ENCODE measurements around the gene MFAP3L. TPM values are rescaled to one million over a fixed set of nuclear protein-coding genes. Genes with fewer than 3 reads are reported as not detected.

Gene MFAP3L
- polyA plus RNA-seq, 1 experiment, result 9.4 TPM

DNA sequence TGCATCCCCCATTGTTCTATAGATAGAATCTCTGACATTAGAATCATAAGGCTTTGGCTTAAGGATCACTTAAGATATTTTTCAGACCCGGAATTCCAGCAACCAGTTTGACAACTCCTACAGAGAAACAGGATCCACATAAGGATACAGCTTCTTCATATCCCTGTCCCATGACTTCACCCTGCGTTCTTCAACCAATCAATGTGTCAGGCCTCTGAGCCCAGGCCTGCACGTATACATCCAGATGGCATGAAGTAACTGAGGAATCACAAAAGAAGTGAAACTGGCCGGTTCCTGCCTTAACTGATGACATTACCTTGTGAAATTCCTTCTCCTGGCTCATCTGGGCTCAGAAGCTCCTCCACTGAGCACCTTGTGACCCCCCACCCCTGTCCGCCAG, 85.1 kb downstream of the MFAP3L start:
- TF ChIP-seq, protein P1, sequence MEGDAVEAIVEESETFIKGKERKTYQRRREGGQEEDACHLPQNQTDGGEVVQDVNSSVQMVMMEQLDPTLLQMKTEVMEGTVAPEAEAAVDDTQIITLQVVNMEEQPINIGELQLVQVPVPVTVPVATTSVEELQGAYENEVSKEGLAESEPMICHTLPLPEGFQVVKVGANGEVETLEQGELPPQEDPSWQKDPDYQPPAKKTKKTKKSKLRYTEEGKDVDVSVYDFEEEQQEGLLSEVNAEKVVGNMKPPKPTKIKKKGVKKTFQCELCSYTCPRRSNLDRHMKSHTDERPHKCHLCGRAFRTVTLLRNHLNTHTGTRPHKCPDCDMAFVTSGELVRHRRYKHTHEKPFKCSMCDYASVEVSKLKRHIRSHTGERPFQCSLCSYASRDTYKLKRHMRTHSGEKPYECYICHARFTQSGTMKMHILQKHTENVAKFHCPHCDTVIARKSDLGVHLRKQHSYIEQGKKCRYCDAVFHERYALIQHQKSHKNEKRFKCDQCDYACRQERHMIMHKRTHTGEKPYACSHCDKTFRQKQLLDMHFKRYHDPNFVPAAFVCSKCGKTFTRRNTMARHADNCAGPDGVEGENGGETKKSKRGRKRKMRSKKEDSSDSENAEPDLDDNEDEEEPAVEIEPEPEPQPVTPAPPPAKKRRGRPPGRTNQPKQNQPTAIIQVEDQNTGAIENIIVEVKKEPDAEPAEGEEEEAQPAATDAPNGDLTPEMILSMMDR (IDR thresholded peaks at IDR 0.05; ENCODE audit: insufficient read depth, low read depth, low read length), result no peak
- H3K36me3 ChIP-seq (ENCODE audit: control insufficient read depth, insufficient read depth, low read length), result no peaks in the 10 kb centered on the region
- CTCF ChIA-PET, result no interaction called here
- POLR2A ChIA-PET, result no interaction called here
- H3K27me3 ChIP-seq (ENCODE audit: control insufficient read depth, insufficient read depth, low read length), result no peaks in the 10 kb centered on the region
- no peak overlapping the region for H3K4me3 ChIP-seq (ENCODE audit: low read depth, low read length)
- DNase-seq (ENCODE audit: low read depth), result no peak

DNA sequence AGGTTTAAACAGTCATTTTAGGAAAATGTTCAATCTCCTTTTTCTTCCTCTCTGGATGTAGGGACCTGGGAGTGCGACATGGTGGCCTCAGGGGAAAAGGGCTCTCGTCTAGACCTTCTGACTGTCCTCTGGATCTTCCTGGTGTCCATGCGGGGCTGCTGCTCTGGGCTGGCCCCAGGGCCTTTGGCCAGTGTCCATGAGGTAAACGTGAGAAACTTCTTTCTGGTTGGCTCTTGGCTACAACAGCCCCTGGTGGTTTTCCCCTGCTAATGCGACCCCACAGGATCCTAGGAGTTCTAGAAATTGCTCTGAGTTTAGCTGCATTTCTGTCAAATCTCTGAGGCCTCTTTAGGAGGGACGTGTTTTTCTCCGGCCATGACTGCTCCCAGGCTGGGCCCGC, 85.7 kb downstream of the MFAP3L start:
- H3K4me3 ChIP-seq (ENCODE audit: low read depth, low read length), result no peak overlapping the region
- H3K27me3 ChIP-seq (ENCODE audit: control insufficient read depth, insufficient read depth, low read length), result no peaks in the 10 kb centered on the region
- TF ChIP-seq, protein P1 (IDR thresholded peaks at IDR 0.05; ENCODE audit: insufficient read depth, low read depth, low read length), result no peak
- POLR2A ChIA-PET, result no interaction called here
- CTCF ChIA-PET, result no interaction called here
- no peaks in the 10 kb centered on the region for H3K36me3 ChIP-seq (ENCODE audit: control insufficient read depth, insufficient read depth, low read length)
- no peak for DNase-seq (ENCODE audit: low read depth)

Other genes starting within 250 kb of the MFAP3L start
- 7.8 and 9.7 TPM in 2 replicates for gene AADAT, start 63.6 kb upstream of the MFAP3L start, polyA plus RNA-seq (2011; rRNA removed)